Bronchial epithelial cell (primary cell): ENCODE results near the gene OAS2. TPM values are rescaled to one million over a fixed set of nuclear protein-coding genes. Genes with fewer than 3 reads are reported as not detected.

Experiments
- DNase-seq: peaks from one replicate; pipeline ENCODE4 v3.0.0-alpha.2; 2010; ENCODE audit warnings: low read depth
- FAIRE-seq: peaks from 2 replicates; lab custom pipeline; 2011; peaks lifted over from hg19 to GRCh38; lab: Jason Lieb, UNC
- H3K27me3 ChIP-seq: 2 replicates; pipeline ENCODE4 v1.5.1; 2011; ENCODE audit warnings: low read length; ENCODE audit not compliant: control insufficient read depth, insufficient read depth
- H3K36me3 ChIP-seq: 2 replicates; pipeline ENCODE4 v1.5.1; 2011; ENCODE audit warnings: low read length; ENCODE audit not compliant: control insufficient read depth, insufficient read depth
- H3K4me3 ChIP-seq: 2 replicates; pipeline ENCODE4 v1.5.1; 2011; ENCODE audit warnings: mild to moderate bottlenecking, low read depth, low read length, control low read depth
- total RNA-seq: library from RNA; depleted of rRNA; stranded (reverse); fragments of >200 nt; gene quantifications from 2 replicates; pipeline ENCODE4 v1.2.1, GENCODE V29; 2014
- TF ChIP-seq, protein P1 (sequence below): IDR thresholded peaks from 2 replicates; pipeline ENCODE4 v1.5.1; 2011; ENCODE audit warnings: mild to moderate bottlenecking, moderate library complexity, low read length, control low read depth, inconsistent platforms; ENCODE audit not compliant: insufficient read depth, severe bottlenecking

Gene OAS2
- total RNA-seq, 1 donor from 2014 or later = 0.79 TPM

DNA sequence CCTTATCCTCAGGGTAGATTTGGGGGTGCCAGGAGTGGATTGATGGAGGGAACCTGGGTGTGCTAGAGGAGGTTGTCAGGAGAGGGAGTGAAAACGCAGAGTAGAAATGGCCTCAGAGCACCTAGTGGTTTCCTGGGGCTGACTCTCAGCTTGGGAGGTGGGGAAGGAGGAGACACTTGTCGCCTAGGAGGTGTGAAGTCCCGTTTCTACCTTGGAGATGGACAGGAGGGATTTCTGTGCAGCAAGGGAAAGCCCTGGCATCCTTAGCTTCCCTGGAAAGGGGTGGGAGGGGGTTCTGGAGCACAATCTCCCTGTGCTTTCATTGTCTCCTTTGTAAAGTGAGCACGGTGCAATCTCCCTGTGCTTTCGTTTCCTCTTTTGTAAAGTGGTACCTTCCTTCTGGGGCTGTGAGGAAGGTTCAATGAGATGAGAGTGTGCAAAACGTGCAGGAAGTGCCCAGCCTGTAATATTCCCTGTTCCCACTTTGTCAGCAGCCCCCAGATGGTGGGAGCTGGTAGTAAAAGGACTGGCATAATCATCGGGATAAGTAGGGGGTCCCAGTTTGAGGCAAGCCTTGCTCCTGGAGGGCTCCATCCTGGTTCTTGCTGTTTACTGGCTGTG is 38.4 kb upstream of the OAS2 start:
- no peak for FAIRE-seq
- Histone ChIP-seq H3K36me3 (no peaks in the 10 kb centered on the region), H3K27me3 (no peaks in the 10 kb centered on the region), H3K4me3 (no peak overlapping the region)
- DNase-seq = no peak
- TF ChIP-seq, protein P1, sequence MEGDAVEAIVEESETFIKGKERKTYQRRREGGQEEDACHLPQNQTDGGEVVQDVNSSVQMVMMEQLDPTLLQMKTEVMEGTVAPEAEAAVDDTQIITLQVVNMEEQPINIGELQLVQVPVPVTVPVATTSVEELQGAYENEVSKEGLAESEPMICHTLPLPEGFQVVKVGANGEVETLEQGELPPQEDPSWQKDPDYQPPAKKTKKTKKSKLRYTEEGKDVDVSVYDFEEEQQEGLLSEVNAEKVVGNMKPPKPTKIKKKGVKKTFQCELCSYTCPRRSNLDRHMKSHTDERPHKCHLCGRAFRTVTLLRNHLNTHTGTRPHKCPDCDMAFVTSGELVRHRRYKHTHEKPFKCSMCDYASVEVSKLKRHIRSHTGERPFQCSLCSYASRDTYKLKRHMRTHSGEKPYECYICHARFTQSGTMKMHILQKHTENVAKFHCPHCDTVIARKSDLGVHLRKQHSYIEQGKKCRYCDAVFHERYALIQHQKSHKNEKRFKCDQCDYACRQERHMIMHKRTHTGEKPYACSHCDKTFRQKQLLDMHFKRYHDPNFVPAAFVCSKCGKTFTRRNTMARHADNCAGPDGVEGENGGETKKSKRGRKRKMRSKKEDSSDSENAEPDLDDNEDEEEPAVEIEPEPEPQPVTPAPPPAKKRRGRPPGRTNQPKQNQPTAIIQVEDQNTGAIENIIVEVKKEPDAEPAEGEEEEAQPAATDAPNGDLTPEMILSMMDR = no peak

DNA sequence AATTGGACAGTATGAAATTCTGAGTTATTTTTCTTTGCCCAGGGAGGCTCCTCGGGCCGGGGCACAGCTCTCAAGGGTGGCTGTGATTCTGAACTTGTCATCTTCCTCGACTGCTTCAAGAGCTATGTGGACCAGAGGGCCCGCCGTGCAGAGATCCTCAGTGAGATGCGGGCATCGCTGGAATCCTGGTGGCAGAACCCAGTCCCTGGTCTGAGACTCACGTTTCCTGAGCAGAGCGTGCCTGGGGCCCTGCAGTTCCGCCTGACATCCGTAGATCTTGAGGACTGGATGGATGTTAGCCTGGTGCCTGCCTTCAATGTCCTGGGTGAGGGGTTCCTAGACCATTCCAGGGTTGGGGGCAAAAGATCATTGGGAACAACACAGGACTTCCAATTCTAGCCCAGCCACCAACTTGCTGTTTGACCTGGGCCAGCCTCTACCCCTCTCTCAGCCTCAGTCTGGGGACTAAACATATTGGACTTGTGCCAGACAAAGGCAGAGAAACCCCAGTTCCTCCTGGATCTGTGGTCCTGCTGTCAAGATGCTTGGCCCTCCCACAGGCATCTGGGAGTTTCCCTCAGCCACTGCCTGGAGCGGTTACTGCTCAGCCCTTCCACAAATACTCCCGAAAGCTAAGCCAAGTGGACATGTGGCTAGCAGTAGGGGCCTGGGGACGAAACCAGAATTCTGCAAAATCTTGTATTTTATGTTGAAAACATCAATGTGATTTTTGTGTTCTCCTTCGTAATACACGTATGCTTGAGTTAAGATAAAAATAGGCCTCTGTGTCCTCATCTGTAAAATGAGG is 36.6 kb upstream of the OAS2 start:
- DNase-seq = no peak
- H3K36me3 ChIP-seq = no peaks in the 10 kb centered on the region
- TF ChIP-seq, protein P1 = no peak
- no peak overlapping the region for H3K4me3 ChIP-seq
- H3K27me3 ChIP-seq = no peaks in the 10 kb centered on the region
- FAIRE-seq = no peak

DNA sequence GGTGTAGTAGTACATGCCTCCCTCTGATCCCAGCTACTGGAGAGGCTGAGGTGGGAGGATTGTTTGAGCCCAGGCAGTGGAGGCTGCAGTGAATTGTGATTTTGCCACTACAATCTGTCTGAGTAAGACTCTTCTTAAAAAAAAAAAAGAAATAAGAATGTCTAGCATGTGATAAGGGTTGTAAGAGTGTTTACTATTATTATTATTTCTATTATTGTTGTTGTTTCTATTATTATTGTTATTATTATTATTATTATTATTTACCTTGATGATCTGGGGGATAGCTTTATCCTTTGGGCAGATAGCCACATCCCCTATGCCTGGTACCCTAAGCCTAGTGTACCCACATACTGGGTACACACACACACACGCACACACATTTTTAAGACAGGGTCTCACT is 35.7 kb upstream of the OAS2 start:
- TF ChIP-seq, protein P1 = no peak
- no peak for FAIRE-seq
- DNase-seq = no peak
- H3K36me3 ChIP-seq = no peaks in the 10 kb centered on the region
- no peak overlapping the region for H3K4me3 ChIP-seq
- no peaks in the 10 kb centered on the region for H3K27me3 ChIP-seq

DNA sequence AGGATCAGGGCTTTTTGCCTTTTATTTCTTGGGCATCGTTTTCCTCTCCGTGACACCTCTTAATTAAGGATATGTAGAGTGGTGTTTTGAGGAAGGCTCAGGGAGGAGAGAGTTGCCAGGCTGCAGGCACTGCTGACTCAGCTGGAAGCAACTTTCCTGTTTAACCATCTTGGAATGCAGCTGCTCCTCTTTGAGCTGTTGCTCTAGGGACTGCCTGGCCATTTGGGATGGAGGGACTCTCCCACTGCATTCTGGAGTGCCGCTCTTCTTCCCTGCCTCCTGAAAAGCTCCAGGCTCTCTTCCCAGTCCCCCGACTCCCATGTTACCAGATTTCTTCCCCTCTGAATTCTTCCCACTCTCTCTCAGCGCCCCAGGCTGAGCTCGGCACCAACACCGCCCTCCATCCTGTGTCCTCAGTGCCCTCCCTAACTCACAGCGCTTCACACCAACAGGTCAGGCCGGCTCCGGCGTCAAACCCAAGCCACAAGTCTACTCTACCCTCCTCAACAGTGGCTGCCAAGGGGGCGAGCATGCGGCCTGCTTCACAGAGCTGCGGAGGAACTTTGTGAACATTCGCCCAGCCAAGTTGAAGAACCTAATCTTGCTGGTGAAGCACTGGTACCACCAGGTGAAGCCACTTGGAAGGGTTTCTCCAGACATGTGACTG is 34.2 kb upstream of the OAS2 start:
- TF ChIP-seq, protein P1 = no peak
- DNase-seq (peak; percentile 22), FAIRE-seq (peak; percentile 40)
- H3K4me3 ChIP-seq = no peak overlapping the region
- no peaks in the 10 kb centered on the region for H3K27me3 ChIP-seq
- H3K36me3 ChIP-seq = no peaks in the 10 kb centered on the region

DNA sequence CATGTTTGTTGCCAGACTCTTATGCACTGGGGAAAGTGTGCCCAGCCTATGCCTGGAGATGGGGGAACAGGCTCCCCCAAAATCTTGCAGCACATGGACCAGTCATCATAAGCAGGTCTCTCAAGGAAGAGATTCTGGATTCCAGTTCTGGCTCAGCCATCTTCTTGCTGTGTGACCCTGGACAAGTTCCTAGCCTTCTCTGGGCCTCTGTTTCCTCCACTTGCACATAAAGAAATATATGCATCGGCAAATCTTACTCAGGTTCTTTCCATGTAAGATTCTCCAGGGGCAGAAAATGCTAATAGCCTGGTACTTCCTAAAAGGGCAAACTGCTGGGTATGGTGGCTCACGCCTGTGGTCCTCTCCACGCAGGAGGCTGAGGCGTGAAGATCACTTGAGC is 32.8 kb upstream of the OAS2 start:
- Histone ChIP-seq H3K4me3 (no peak overlapping the region), H3K27me3 (no peaks in the 10 kb centered on the region), H3K36me3 (no peaks in the 10 kb centered on the region)
- DNase-seq = no peak
- FAIRE-seq = no peak
- TF ChIP-seq, protein P1 = no peak
